ENCODE data around the gene PTN.

The PTN gene, protein sequence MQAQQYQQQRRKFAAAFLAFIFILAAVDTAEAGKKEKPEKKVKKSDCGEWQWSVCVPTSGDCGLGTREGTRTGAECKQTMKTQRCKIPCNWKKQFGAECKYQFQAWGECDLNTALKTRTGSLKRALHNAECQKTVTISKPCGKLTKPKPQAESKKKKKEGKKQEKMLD

DNA sequence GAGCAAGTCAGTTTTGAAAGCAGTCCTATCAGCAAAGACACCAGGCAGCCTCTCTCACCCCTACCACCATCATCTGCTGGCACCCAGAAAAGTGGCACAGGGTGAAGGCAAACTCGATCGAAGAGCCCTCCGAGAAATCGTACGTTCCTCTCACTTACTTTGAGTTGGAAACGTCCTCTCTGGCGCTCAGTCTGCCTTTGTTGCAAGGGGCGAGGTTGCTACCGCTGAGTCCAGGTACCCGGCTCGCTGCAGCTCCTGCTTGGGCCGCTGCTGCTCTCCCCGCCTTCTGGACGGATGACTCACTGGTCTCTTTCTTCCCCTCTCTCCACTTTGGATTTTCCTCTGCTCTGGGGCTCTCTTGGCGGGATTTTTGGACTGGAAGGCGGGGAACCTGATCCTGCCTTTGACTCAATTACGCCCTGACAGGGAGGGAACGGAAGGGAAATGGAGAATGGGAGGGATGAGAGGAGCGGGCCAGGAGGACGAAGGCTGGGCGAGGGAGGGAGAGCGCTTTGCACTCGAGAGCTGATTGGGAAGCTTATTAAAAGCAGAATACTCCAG lies at the start of gene PTN:
Gene PTN (minus strand): TSS at position 453 of the 561 bp plus-strand sequence. CDS start 88,760 bp downstream, outside the sequence.
- DNase-seq (ENCODE audit: low read depth in 2 of 2): peak; percentile 30 to 36

DNA sequence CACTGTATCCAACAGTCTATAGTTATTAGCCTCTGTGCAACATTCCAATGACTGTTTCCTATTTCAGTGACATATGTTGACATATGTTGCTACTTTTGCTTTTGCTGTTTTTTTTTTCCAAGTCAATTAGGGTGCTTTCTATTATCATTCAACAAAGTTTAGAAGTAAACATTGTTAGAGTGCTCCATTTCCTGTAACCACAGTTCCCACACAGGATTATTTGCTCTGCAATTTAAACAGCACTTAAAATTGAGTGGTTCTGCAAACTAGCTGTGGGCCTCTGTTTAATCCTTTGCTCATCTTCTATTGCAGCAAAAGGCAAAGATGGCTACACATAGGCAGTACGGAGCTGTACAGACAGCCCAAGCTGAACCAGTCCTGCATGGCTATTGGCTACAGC lies 46.5 kb upstream of the PTN start:
- DNase-seq (ENCODE audit: low read depth in 2 of 2): no peak

DNA sequence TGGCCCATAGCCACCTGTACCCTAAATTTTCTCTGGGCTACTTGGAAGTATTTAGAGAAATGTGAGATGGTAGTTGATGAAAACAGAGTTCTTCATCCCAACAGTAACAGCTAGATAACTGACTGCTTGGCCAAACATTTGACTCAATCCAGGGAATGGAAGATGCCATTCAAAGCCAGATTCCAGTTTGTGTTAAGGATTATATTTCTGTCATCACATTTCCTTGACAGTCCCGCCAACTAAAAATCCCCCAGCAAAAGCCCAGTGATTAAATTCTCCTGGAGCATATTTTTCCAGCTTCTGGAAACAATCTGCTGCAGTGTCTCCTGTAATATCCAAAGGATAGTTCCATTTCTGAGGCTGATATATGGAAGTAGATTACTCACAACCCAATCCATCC lies 45.4 kb upstream of the PTN start:
- DNase-seq (ENCODE audit: low read depth in 2 of 2): peak; percentile 19 to 39

DNA sequence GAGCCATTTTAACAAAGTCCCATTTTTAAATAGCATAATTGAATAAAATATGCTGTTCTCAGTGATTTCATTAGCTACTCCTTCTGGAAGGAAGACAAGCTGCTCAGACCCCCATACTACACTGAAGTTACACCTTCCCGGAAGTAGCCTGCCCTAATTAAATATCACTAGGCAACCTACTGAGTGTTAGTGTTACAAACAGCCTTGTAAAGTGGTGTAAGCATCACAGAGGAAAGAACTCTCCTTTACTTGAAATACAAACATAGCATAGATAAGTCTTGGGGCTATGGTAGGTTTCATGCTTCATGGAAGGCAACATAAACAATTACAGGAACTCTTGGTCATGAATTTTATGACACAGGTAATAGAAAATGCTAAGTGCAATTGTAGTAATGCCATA lies 43.4 kb upstream of the PTN start:
- DNase-seq (ENCODE audit: low read depth in 2 of 2): no peak

DNA sequence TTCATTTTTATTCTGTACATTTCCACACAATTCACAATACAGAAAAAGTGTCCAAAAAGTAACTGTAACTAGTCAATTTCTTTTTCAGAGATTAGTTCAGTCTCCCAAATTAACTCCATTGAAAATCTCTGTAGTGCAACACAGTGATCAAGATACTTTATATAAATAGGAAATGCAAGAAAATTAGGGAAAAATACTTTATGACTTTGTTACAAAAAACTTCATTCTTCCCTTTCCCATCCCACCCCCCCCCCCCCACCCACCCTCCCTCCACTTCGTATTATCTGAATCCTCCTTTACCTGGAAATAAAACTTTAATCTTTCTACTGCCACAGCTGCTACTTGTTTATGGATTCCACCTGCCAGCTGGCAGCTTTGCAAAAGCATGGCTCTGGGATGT lies 37.5 kb upstream of the PTN start:
- DNase-seq (ENCODE audit: low read depth in 2 of 2): no peak

DNA sequence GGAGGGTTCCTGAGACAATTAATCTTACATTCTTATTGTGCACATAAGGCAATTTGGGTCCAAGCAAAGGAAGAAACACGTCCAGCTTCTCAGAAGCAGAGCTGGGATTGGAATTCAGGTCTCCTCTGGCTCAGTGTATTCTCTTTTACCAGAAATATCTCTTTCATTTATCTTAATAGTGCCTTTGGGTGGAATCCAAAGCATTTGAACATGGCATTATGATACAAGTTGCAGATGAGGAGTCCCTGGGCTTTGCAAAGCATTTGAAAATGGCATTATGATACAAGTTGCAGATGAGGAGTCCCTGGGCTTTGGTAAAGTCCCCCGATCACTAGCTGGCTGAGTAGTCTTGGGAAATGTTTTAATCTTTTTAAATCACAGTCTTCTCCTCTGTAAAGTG lies 30.0 kb upstream of the PTN start:
- DNase-seq (ENCODE audit: low read depth in 2 of 2): no peak

DNA sequence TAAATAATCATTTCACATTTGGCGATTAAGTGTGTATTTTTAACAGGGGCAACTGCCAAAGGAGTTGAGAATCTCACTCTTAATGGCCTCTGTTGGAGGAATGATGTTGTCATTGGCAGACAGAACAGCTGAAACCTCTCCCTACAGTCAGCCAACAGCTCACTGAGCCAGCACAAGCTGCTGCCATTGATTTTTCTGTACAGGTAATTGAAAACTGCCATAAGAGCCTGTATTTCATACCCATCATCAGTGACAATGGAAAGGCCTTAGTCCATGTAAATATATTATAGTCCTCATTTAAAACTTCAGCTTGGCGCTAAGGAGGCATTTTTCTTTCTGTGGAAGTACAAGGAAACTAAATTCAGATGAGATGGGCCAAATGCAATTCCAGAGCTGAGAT lies 28.1 kb upstream of the PTN start:
- DNase-seq (ENCODE audit: low read depth in 2 of 2): no peak

DNA sequence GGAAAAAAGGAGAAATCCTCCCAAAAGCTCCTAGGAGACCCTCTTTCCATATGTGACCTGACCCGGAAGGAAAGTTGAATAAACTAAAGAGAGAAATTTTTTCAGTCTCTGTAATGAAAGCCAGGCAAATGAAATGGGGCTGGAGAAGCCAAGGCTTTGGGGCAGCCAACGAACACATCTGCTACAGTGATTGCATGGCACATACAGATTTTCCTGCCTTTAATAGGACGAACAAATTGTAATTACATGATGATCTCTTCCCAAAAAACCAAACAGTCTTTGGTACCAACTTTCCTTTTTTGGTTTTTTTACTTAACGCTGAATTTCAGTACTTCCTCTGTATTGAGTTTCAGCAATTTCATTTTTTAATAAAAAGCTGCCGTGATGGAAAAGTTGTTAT lies 23.5 kb upstream of the PTN start:
- no peak for DNase-seq (ENCODE audit: low read depth in 2 of 2)

DNA sequence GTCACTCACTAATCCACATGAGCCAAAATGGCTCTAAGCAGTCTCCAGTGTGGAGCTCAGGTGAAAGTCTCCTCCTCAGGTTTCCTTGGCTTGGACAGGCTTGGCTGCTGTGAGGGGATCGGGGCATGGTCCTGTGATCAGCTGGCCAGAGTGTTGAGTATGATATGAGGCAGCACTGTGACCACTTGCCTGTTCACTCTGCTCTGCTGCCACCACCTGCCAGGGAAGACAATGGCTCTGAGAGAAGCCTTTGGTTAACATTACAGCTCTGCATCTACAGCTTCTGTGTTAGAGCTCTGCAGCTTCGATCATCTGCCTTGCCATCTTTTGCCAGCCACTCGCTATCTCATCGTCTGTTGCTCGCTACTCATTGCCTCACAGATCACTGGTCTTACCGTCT lies 20.1 kb upstream of the PTN start:
- DNase-seq (ENCODE audit: low read depth in 2 of 2): no peak

DNA sequence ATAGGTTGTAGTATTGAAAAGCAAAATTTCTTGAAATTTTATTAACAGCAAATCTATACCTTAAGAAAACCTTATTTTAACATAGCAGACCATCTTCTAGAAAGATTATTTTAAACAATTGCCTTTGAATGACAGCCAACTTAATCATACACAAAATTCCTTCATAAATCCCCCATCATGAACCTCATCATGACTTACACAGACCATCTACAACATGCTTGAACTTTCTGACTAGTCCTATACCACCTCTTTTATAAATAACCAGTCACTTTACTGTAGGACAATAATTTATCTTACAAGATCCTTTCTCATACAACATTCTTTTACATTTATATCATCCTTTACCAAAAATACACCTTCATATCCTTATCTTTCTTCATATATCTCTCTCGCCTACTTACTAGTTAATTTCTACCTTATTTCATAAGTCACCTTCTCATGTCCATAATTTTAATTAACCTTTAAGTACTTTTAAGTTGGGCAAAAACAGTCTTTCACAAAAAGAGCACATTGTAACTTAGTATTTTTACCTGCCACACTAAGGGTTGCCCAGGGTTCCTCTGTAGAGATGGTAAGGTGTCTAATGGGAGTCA lies 16.6 kb upstream of the PTN start:
- DNase-seq (ENCODE audit: low read depth in 2 of 2): no peak

DNA sequence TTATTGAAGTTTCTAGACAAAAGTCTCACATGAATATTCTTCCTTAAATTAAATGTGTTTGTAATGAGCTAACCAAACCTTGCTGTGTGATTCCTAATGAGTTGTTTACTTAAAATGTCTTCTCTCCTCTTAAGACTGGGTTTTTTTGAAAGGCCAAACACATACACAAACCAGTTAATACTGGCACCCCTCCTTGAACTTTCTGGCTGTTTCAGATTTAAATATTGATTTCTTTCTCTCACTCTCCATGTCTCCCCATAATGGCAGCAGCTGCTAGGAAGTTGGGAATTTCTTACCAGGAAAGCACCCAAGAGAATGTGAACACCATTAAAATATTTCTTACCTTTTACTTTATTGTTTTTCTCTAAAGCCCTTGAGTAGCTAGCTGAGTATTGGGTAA lies 11.4 kb upstream of the PTN start:
- DNase-seq (ENCODE audit: low read depth in 2 of 2): no peak

DNA sequence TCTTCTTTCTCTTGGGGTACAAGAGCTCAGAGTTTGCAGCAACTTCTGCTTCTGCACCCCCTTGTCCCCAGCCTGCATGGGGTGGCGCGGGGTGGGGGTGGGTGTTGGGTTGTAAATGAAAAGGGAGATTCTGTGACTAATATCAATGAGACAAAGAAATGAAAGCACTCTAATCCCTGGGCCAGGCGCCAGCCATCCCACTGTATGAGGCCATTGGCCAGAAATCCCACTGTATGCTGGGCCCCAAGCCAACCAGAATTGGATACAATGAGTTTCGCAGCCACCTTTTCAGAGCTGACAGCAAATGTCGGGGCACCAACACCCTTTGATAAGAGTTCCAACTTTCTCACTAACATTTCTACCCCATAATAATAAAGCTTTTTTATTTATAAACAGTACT lies 10.9 kb upstream of the PTN start:
- no peak for DNase-seq (ENCODE audit: low read depth in 2 of 2)

DNA sequence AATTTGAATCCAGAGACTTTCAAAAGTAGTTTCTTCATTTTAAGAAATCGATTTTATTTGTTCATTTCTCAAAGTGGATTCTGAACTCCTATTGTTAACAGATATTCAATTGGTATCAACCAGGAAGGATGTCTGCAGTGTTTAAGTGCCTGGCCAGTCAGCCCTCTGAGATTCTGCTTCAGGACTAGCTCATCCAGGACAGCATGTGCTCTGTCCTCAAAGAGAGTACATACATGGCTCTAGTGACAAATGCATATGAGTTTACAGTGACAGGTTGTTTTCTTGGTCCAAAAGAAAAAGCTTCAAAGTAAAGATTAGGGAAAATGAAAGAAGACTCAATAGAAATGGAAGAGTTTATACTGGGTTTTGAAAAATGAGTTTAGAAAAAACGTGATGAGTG lies 8.4 kb upstream of the PTN start:
- no peak for DNase-seq (ENCODE audit: low read depth in 2 of 2)

DNA sequence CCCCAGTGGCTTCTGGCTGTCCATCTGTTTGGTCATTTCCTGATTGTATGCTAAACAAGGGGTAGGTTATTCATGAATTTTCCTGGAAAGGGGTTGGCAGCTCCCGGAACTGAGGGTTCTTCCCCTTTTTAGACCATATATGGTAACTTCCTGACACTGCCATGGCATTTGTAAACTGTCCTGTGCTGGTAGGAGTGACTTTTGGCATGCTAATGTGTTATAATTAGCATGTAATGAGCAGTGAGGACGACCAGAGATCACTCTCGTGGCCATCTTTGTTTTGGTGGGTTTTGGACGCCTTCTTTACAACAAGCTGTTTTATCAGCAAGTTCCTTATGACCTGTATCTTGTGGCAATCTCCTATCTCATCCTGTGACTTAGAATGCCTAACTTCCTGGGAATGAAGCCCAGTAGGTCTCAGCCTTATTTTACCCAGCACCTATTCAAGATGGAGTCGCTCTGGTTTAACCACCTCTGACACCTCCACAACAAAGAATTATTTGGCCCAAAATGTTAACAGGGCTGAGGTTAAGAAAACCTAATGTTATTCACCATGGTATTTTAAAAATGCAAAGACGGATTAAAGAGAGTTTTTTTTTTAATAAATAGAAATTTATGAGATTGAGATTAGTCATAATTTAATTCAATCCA lies 2.4 kb upstream of the PTN start:
- DNase-seq (ENCODE audit: low read depth in 2 of 2): no peak

DNA sequence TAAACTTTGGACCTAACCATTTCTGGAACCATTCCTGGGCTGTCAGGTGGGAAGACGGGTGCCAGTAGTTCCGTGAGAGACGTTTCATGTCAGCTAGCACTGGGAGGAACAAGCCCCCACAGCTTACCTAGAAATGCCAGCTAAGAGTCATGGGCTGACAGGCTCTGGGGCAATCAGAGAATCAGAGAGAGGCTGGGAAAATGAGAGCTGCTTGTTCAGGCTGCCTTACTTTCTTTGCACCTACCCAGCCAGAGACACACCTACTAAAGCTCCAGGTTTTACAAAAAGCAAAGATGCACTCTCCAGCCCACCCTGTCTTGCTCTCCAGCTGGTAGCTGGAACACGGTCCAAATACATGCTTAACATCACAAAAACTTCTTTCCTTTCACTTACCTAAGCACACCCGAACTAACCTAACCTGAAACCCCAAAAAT lies 688 bp downstream of the PTN start:
- DNase-seq (ENCODE audit: low read depth in 2 of 2): no peak

DNA sequence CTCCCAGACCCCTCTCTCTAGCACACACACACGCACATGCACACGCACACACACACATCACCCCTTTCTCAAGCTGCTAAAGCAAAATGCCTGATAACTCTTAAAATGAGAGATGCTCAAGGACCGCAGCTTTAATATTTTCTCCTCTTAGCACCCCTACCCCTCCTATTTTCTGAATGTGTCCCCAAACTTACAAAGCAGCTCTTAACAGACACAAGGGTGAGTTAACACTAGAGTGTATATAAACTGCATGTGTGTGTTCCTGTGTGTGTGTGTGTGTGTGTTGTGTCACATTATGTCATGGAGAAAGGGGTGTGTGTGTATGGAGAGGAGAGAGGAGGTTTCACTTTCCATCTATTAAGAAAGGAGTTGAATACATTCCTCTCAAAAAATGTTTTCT lies 1.3 kb downstream of the PTN start:
- DNase-seq (ENCODE audit: low read depth in 2 of 2): no peak

DNA sequence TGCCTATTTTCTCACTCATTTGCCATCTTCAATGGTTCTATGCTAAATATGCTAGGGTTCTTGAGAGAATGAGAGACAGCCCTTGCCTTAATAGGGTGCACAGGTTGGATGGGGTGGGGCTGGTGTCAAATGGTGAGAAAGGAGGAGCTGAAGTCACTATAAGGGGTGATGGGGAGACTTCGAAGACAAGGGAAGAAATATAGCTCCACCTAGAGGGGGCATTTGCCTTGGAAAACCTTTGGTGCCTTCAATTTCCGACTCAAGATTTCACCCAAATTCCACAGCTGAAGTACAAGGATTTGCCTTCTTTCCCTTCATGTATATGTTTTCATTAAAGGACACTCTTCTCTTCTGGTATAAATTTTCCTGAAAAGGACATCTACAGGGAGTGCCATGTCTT lies 5.6 kb downstream of the PTN start:
- DNase-seq (ENCODE audit: low read depth in 2 of 2): no peak

DNA sequence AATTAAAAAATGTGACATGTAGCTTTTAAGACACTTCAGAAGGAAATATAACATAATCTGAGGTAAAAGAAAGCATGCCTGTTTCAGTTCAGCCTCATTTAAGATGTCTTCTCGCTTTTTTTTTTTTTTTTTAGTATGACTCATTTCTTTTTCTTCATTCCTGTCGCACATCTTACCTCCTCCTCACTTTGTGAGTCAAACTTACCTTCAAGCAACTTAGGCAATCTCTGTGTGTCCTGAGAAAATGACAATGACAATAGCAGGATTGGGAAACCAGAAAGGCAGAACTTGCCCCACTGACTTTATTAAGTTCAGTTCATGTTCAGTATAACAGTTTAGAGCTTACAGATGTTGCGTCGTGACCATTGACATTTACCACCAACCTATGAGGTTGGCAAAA lies 7.7 kb downstream of the PTN start:
- no peak for DNase-seq (ENCODE audit: low read depth in 2 of 2)

DNA sequence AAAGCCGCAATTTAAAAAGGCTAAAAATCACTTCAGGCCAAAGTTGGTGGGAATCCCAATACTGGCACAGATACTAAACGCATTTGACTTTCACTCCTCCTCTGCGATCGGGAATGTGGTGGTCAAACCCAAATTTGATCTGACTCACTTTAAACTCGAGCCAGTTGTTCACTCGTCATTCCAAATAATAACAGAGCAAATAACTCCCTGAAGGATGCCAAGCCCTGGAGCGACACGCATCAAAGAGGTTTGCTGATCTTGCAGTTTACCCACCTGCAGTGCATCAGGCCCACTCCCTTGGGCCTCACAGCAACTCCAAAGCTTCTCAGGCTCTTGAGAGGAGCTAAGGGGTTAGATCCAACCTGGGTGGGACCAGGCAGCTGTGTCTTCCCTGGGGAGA lies 12.2 kb downstream of the PTN start:
- DNase-seq (ENCODE audit: low read depth in 2 of 2): no peak

DNA sequence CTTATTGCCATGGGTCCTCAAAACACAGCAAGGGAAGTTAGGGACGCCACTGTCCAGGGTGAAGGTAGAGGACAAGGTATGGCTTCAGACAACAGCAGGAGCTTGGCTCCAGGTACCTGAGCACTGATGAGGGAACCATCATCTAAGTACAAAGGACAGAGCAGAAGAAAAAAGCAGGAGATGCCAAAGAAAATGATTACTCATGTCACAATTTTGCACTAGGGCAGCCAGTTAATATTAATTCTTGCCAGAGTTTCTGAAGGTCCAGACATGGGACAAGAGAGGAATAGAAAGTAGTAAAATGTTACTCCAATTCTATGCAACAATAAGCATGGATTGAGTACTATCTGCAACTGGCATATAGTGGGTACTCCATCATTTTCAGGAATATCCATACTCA lies 14.1 kb downstream of the PTN start:
- DNase-seq (ENCODE audit: low read depth in 2 of 2): no peak

DNA sequence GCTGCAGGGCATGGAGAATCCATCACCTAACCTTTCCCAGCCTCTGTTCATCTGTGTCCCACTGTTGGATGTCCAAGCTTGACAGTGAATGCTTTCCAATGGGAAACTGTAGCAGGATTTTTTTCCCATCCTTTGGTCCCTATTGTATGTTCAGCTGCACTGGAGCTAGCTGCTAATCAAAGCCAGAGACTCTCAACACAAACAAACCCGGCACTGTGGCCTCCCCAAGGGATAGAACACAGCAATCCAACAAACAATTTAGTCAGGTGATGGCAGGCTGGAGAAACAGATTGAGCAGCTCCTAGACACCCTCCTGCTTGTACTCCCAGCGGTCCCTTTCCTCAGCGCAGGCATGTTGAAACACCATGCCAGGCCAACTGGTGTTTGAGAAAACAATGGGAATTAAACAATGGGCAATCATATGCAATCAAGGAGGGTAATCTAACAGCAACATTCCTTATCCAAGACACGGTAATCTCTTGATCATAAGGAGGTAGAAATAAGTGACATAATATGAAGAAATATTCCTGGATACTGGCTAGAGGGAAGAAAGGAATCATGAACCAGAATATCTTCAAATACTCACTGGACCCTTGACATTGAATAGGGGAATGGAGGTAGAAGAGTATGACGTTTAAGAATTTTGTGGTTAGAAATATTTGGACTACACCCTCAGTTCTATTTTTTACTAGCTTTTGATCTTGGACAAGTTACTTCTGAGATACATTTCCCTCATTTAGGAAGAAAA lies 15.0 kb downstream of the PTN start:
- DNase-seq (ENCODE audit: low read depth in 2 of 2): no peak

DNA sequence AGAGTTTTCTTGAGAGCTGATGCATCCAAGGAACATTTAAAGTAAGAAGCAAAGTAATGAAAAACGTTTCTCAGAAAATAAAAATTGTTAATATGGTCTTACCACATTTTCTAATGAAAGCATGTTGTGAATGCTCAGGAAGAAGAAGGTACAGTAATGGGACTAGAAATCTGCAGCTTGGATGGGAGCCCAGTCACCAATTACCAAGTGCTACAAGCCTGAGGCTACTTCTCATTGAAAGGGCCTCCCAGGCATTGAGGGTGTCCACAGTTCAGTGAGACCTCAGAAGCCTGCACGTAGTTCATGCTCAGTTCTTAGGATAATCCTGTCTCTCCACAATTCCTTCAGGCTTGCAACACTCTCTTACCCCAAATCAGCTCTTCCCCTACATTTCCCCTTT lies 17.6 kb downstream of the PTN start:
- DNase-seq (ENCODE audit: low read depth in 2 of 2): no peak

Measured in fibroblast of skin of left biceps (primary cell).